H1 (cell line): ENCODE data around the gene FHIT.

Source experiments
- CTCF ChIP-seq, 3 experiments: IDR thresholded peaks; 1 replicate in 2 of 3; 2 replicates in 1 of 3; pipeline versions ENCODE4 v1.5.1 to v1.6.1; 2011; ENCODE audit warnings: low read length in 3 of 3, mild to moderate bottlenecking in 3 of 3, inconsistent platforms in 2 of 3, low read depth in 1 of 3, moderate library complexity in 1 of 3; ENCODE audit not compliant: insufficient read depth in 1 of 3; ENCODE audit errors: control extremely low read depth in 1 of 3
- FOSL1 ChIP-seq: IDR thresholded peaks from 2 replicates; pipeline ENCODE4 v1.6.1; 2011; ENCODE audit warnings: mild to moderate bottlenecking, low read depth, low read length, moderate library complexity; ENCODE audit not compliant: insufficient read depth
- JUND ChIP-seq: IDR thresholded peaks from 2 replicates; pipeline ENCODE4 v1.6.1; 2011; ENCODE audit warnings: mild to moderate bottlenecking, improper control_type of control experiment, low read length
- POLR2A ChIP-seq, 2 experiments: IDR thresholded peaks; 1 replicate in 1 of 2; 2 replicates in 1 of 2; pipeline ENCODE4 v1.6.1; 2011; ENCODE audit warnings: low read depth in 2 of 2, low read length in 2 of 2, mild to moderate bottlenecking in 2 of 2; ENCODE audit errors: control extremely low read depth in 1 of 2
- SUZ12 ChIP-seq: fragments of 200-600 bp; sonication (generic); IDR thresholded peaks from 2 replicates; pipeline ENCODE4 v1.6.1; 2012; ENCODE audit warnings: mild to moderate bottlenecking, inconsistent platforms, low read length, moderate library complexity, mixed read lengths
- TAF1 ChIP-seq: IDR thresholded peaks from 2 replicates; pipeline ENCODE4 v1.6.1; 2011; ENCODE audit warnings: mild to moderate bottlenecking, low read depth, low read length
- TEAD4 ChIP-seq: IDR thresholded peaks from 2 replicates; pipeline ENCODE4 v1.6.1; 2012; ENCODE audit warnings: low read depth, low read length, inconsistent platforms, mixed read lengths
- TF ChIP-seq, protein P1 (sequence below): fragments of 300-600 bp; sonication (generic); IDR thresholded peaks from 2 replicates; pipeline ENCODE4 v1.7.1; 2012; ENCODE audit warnings: low read length, moderate library complexity, mild to moderate bottlenecking, inconsistent platforms; ENCODE audit not compliant: insufficient replicate concordance

GRCh38 chr3:59880717-59881116 is 1370.5 kb downstream of the FHIT start:
- TF ChIP-seq TAF1 (no peak), JUND (no peak), FOSL1 (no peak), CTCF (IDR thresholded peaks at IDR 0.05; ENCODE audit: control extremely low read depth in 1 of 3, insufficient read depth in 1 of 3, low read depth in 1 of 3, low read length in 3 of 3) (no peak), SUZ12 (no peak), POLR2A (IDR thresholded peaks at IDR 0.05; ENCODE audit: control extremely low read depth in 1 of 2, low read depth in 2 of 2, low read length in 2 of 2) (no peak), TEAD4 (no peak)
- TF ChIP-seq, protein P1, sequence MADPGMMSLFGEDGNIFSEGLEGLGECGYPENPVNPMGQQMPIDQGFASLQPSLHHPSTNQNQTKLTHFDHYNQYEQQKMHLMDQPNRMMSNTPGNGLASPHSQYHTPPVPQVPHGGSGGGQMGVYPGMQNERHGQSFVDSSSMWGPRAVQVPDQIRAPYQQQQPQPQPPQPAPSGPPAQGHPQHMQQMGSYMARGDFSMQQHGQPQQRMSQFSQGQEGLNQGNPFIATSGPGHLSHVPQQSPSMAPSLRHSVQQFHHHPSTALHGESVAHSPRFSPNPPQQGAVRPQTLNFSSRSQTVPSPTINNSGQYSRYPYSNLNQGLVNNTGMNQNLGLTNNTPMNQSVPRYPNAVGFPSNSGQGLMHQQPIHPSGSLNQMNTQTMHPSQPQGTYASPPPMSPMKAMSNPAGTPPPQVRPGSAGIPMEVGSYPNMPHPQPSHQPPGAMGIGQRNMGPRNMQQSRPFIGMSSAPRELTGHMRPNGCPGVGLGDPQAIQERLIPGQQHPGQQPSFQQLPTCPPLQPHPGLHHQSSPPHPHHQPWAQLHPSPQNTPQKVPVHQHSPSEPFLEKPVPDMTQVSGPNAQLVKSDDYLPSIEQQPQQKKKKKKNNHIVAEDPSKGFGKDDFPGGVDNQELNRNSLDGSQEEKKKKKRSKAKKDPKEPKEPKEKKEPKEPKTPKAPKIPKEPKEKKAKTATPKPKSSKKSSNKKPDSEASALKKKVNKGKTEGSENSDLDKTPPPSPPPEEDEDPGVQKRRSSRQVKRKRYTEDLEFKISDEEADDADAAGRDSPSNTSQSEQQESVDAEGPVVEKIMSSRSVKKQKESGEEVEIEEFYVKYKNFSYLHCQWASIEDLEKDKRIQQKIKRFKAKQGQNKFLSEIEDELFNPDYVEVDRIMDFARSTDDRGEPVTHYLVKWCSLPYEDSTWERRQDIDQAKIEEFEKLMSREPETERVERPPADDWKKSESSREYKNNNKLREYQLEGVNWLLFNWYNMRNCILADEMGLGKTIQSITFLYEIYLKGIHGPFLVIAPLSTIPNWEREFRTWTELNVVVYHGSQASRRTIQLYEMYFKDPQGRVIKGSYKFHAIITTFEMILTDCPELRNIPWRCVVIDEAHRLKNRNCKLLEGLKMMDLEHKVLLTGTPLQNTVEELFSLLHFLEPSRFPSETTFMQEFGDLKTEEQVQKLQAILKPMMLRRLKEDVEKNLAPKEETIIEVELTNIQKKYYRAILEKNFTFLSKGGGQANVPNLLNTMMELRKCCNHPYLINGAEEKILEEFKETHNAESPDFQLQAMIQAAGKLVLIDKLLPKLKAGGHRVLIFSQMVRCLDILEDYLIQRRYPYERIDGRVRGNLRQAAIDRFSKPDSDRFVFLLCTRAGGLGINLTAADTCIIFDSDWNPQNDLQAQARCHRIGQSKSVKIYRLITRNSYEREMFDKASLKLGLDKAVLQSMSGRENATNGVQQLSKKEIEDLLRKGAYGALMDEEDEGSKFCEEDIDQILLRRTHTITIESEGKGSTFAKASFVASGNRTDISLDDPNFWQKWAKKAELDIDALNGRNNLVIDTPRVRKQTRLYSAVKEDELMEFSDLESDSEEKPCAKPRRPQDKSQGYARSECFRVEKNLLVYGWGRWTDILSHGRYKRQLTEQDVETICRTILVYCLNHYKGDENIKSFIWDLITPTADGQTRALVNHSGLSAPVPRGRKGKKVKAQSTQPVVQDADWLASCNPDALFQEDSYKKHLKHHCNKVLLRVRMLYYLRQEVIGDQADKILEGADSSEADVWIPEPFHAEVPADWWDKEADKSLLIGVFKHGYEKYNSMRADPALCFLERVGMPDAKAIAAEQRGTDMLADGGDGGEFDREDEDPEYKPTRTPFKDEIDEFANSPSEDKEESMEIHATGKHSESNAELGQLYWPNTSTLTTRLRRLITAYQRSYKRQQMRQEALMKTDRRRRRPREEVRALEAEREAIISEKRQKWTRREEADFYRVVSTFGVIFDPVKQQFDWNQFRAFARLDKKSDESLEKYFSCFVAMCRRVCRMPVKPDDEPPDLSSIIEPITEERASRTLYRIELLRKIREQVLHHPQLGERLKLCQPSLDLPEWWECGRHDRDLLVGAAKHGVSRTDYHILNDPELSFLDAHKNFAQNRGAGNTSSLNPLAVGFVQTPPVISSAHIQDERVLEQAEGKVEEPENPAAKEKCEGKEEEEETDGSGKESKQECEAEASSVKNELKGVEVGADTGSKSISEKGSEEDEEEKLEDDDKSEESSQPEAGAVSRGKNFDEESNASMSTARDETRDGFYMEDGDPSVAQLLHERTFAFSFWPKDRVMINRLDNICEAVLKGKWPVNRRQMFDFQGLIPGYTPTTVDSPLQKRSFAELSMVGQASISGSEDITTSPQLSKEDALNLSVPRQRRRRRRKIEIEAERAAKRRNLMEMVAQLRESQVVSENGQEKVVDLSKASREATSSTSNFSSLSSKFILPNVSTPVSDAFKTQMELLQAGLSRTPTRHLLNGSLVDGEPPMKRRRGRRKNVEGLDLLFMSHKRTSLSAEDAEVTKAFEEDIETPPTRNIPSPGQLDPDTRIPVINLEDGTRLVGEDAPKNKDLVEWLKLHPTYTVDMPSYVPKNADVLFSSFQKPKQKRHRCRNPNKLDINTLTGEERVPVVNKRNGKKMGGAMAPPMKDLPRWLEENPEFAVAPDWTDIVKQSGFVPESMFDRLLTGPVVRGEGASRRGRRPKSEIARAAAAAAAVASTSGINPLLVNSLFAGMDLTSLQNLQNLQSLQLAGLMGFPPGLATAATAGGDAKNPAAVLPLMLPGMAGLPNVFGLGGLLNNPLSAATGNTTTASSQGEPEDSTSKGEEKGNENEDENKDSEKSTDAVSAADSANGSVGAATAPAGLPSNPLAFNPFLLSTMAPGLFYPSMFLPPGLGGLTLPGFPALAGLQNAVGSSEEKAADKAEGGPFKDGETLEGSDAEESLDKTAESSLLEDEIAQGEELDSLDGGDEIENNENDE = no peak
